ENCODE measurements around the gene UROC1.

DNA sequence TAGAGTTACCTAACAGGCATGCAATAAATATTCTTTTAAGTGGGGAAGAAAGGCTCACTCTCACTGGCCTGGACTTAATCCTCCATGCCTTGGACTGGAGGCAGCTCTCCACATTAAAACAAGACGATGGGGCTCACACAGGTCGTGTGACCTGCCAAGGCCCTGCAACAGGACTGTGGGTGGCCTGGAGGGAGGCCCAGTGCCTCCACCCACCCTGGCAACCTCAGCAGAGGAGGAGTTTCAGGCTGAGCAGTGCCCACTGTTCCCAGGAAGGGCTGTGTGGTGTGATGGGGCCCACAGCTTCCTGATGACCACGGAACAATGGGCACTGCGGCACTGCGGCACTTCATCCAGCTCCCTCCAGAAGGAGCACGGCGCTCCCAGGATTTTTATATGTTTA, 5.5 kb downstream of the UROC1 start:
- no peak for TF ChIP-seq EZH2 (IDR thresholded peaks at IDR 0.05)
- TF ChIP-seq POLR2AphosphoS5 (IDR thresholded peaks at IDR 0.05; ENCODE audit: borderline replicate concordance, low read depth, low read length), result no peak

All from SK-N-MC (cell line).